Eye (tissue), 1 donor: Measurements from ENCODE around the gene ACTG1.

Experiments
- DNase-seq: peaks from one replicate; pipeline ENCODE4 v3.0.0-alpha.2; 2015

The ACTG1 gene

DNA sequence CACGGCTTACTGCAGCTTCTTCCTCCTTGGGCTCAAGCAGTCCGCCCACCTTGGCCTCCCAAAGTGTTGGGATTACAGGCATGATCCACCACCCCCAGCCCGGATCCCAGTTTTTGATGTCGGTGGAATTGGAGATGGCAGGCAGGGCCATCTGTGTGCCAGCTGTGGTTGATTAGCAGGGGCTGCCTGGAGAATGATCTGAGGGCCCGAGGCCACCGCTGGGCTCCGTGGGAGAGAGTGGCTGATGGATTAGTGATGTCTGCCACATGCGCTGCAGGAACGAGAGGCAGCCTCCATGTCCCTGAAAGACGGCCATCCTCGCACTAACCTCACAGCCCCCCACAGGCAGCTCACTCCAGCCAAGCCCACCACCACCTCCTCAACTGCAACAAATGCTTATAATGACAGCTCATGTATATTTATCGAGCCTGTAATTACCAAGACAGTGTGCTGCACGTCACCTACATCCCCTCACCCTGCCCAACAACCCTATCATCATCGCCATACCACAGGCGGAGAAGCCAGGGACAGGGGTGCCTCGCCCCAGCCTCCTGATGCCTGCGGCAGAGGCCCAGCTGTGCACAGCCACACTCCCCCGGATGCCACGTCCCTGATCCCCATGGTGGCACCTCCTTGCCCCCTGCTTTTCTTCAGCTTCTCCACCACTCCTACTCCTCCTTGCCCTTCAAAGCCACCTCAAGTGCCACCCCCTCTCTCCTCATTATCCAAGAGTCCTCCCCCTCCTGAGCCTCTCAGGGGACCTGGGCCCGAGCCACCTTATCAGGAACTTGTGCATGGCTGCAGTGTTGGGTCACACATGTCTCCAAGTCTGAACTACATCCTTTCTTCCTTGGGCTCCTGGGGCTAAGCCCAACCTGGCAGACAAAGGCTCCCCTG is 33.2 kb downstream of the ACTG1 start:
- DNase-seq: peak; percentile 73

DNA sequence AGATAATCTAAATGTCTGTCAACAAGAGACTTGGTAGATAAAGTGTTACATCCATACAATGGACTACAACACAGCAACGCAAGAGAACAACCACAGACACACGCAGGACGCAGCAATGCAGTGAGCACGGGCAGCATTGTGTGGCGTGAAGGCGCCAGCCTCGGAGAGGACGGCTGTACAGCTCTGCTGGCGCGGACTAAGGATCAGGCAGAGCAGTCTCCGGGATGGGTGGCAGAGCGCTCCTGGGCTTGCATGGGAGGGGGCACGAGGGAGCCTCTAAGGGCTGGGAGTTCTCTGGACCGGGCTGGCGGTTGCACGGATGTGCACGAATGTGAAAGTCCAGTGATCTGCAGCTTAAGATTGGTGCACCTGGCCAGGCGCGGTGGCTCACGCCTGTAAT is 34.5 kb downstream of the ACTG1 start:
- DNase-seq: no peak

DNA sequence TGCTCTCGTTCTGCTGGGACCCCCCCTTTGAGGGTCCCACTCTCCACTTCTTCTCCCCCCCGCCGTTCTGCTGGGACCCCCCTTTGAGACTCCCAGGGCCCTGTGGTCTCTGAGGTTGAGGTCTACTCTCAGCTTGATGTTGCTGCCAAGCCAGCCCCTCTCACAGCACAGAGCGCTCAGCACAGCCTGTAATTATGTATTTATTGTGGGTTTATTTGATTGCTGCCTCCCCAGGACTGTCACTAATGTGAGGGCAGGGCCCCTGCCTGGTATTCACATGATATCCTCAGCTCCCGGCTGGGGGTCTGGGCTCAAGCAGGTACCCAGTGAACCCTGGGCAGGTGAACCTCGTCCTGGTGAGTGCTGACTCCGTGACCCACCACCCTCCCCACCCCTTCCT is 35.4 kb downstream of the ACTG1 start:
- DNase-seq: no peak

DNA sequence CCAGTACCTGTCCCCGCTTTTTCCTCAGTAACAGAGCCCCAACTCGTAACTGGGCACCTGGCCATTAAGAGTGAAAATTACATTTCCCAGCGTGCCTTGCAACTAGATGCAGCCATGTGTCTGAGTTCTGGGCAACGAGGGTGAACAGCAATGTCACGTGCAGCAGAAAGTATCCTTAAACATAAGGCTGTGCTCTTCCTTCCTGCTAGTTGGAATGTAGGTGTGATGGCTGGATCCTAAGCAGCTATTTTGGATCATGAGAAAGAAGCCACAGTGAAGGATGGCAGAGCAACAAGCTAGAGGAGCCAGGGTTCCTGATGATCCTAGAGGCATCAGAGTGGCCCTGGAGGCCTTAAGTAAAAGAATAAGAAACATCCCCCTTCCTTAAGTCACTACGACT is 36.0 kb downstream of the ACTG1 start:
- no peak for DNase-seq

DNA sequence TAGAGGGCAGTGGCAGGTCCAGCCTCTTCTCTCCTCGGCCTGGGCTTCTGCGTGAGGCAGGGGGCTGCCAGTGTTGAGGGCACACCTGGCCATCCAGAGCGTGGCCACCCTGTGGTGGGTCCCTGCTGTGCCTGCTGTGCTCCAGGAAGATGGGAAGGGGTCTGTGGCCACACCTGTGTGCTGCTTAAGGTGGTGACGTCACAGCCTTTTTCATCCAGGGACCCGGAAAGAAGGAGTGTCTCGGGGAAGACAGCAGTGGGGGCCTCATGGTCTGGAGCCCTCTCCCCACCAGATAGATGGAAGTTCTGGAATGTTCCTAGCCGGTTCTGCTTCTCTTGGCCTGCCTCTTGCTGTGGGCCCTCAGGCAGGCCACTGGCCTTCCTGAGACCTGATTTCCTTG is 36.5 kb downstream of the ACTG1 start:
- no peak for DNase-seq

DNA sequence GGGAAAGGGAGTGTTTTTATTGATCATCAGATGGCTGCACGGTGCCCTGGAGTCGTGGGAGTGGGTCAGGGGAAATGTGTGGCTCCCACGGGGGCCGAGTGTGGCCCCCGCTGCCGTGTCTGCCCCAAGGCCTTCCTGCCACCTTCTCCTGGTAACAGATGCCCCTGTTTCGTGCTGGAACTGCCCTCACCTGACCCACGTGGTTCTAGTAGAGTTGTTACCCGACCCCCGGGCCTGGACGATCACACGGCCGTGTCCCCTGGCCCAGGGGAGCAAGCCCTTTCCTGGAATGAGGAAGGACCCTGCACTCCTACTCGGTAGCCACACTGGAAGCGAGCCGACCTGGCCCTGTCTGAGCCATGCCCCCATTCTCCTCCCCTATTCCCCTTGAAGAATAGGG is 37.6 kb downstream of the ACTG1 start:
- DNase-seq: no peak

DNA sequence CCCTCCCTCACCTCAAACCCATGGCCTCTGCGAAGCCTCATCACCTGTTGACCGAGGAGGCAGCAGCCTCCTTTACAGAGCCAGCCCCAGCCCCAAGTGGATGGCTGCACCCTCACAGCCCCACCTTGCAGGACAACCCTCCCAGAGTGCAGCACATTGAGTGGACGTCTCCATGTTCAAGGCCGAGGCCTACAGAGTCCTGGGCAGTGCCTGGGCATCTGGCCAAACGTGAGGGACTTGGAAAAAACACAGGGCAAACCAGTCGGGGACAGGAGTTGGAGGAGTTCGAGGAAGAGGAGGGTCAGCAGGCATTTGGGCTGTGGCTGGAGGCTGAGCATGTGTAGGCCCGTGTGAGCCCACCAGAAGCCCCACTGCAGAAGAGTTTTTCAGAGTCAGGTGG is 39.6 kb downstream of the ACTG1 start:
- DNase-seq: no peak

DNA sequence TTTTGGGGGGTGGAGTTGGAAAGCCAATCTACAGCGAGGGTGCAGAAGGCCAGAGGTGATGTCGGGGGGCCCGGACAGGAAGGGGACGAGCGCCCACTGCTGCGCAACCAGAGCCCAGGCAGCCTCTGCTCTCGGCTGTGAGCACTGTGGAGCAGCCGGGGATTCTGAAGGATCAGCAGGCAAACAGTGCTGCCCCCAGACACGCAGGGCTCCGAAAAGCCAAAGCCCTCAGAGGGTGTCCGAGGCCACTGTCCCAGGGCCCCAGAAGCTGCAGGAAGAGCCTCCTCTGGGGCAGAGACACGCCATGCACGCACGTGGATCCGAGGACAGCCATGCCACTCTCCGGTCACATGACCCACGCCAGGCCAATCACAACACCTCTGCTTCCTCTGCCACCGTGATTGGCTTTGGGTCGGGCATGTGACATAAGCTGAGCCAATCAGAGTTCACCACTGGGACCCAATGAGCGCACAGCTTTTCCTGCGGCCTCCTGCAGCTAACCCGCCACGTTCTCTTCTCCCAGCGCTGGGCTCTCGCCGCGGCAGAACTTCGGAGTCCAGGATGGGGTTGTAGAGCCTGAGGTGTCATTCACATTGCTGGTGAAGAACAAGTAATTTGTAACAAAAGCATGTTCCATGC is 40.7 kb downstream of the ACTG1 start:
- peak; percentile 92 for DNase-seq

DNA sequence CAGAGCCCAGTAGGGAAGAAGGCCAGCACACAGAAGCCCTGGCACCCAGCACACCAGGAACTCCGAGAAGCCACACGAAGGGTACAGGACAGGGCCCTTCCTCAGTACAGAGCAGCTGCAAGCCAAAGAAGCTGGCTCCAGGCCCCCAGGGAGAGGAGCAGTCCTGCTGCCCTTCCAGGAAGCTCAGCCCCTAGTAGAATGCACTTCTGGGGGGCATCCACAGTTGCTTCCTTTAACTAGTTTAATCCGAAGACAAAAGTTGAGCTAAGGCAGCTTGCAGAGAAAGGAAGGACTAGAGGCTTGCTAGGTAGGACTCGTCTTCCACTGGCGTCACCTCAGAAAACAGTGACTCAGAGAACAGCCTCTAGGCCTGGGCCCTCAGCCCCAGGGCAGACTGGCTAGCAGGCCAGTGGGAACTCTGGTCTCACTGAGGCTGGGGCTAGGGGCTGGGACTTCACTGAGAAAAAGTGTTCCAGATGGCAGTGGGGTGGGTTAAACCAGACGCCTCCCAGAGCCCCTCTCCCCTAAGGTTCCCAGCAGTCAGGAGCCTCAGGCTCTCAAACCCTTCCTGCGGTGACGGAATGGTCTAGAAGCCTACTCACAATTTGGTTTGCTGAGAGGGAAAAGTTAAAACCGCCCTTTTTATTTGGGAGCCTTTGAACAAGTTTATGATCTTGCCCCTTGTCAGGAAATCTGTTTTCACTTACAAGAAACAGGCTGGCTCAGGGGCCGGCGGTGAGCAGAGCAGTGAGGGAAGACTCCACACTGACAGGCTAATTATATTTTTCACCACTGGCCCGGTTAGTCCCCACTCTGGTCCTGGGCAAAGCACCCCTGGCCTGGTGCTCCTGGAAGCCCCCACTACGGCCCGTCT is 41.4 kb downstream of the ACTG1 start:
- no peak for DNase-seq

DNA sequence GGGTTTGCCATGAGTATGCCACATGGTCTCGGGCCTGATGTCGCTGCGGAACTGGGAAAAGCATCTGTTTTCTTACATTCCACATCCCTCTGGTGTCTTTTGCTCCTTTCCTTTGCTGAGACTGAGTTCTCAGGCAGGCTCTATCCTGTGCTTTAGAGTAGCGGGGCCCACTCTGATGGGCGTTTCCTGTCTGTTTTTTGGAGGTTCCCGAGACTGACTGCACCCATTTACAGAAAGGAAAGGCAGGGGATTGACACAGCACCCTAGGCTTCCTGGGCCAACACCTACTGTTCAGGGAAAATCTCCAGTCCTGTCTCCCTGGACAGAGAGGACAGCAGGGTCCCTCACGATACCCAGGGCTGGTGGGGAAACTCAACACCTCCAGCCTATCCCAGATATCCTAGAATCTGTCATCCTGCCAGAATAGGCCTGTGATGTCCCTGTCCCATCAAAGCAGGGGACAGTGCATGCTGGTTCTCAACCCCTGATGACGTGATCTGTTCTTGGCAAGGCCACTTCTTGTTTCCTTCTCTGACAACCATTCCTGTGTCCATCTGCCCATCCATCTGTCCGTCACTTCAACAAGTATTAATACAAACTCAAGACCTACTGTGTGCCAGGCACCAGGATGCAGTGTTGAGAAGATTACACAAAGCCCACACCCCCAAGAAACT is 42.2 kb downstream of the ACTG1 start:
- DNase-seq: no peak

DNA sequence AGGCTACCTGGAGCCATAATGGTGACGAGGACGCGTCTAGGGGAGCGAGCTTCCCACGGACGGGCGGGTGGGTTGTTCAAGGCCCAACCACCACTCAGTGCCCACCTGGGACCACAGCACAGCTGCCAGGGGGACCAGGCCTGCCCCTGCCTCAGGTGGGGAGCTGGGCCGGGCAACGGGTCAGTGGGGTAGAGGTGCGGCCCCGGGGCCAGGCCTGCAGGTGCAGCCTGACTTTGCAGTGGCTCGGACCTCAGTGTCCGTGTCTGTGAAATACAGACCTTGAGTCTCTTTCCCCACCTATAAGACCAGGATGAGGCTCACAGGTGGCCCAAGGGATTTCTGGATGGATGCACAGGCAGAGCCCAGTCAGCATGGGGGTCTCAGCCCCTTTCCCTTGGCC is 43.3 kb downstream of the ACTG1 start:
- no peak for DNase-seq

DNA sequence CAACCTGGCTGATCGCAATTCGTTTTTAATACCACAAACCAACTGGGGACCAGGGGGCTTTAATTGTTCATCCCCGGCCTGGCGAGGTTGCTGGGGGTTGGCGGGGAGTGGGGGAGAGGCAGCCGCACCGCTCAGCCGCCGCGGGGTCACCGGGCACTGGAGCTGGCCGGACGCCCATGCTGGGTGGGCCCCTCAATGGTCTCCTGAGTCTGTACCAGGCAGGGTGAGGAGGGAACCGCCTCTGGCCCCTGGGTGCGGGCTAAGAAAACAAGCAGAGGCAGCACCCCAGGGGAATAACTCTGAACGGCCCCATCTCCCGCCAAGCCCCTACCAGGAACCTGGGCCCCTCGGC is 43.9 kb downstream of the ACTG1 start:
- no peak for DNase-seq

DNA sequence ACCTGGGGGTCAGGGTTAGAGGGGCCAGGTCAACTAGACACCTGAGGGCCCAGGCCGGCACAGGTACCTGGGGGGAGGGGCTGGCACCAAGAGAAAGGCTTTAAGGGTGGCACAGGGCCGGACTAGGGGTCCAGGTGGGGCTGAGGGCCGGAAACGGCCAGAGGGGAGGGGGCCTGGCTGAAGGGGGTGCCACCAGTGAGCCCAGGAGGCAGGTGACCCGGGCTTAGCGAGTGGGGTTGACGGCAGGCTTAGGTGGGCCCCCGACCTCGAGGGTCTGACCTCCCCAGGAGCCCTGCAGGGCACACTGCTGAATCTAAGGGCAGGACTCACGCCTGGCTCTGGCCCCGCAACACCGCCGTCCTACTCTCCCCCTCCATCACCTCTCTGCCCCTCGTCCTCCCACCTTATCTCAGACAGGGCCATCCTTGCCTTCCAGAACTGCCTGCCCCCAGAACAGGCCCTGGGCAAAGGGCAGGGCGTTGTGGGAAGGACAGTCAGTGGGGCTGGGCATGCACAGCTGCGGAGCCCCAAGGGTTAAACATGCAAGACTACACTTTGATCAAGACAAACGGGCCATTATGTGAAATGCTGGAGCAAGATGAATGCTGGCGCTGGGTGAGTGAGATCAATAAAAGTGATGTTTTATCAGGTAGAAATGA is 44.4 kb downstream of the ACTG1 start:
- no peak for DNase-seq

DNA sequence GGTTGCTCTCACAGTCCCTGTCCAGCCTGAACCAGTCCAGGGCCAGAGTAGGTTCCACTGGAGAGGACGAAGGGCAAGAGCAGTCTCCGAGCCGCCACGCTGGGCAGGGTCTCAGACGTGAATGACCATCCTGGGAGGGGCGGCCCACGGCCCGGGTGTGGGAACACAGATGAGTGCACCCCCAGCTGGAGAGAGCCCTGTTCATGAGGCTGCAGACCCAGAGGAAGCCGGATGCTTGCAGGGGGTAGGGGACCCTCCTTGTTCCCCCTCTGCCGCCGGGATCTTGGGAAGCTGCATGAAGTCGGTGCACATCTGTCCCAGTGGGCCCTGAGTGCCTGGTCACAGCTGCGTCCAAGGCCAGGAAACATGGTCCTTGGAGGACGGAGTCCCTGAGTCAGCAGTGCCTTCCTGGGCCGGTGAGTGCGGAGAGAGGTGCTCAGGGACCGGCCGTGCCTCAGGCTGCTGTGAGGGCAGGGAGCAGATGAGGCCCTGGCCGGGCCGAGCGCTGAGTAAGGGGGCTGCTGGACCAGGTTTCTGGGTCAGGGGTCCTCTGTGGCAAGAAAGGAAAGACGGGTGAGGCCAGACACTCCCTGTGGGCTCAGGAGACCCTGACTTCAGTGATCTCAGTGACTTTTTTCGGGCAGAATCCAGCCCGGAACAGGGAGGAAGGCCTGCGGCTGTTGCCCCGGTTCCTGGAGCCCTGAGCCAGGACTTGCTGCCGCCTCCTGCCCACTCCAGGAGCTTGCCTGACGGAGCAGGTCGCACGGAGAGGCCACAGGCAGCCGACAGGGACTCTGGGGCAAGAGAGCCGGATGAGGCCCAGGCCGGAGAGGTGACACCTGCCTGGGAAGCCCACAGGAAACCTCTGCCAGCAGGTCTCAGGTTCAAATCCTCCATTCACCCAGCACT is 45.8 kb downstream of the ACTG1 start:
- no peak for DNase-seq

DNA sequence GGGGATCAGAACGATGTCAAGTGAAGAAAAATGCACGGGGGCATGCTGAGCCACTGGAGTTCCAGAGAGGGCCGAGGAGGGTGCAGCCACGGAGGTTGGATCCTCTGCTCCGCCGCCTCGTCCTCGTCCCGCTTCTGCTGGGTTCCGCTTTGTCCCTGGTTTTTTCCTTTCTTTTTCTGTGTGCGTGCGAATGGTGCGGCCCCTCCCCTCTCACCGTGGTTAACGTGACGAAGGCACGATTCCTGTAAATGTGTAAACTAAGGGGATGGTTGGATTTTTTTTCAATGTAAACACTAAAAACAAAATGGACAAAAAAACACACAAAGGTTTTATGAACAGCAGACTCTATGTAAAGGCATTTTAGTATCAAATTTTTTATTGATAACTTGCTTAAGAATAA is 46.7 kb downstream of the ACTG1 start:
- no peak for DNase-seq

DNA sequence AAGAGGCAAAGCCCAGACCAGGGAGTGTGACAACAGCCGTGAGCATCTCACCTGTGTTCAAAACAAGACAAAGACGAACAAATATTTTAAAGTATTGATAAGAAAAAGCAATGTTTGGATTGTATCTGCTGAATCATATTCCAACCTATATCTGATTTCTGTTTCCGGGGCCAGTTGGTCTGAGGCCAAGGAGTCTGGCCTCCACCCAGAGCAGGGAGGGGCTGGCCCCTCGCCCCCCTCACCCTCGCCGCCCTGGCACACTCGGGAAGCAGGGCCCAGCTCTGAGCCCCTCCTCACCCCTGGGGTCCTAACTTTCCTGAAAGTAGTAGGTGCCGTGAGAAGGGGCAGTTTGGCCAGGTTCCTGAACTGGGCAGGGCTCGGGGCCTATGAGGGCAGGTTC is 48.0 kb downstream of the ACTG1 start:
- no peak for DNase-seq

DNA sequence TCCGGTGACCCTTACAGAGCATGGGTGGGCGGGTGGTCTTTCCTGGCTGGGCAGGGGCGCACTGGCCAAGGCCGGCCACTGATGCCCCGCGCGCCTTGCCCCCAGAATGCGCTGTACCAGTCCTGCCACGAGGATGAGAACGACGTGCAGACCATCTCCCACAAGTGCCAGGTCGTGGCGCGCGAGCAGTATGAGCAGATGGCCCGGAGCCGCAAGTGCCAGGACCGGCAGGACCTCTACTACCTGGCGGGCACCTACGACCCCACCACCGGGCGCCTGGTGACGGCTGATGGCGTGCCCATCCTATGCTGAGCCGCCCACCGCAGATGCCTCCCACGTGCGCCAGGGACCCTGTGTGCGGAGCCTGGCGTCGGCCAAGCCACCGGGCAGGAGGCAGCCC is 49.1 kb downstream of the ACTG1 start:
- no peak for DNase-seq

DNA sequence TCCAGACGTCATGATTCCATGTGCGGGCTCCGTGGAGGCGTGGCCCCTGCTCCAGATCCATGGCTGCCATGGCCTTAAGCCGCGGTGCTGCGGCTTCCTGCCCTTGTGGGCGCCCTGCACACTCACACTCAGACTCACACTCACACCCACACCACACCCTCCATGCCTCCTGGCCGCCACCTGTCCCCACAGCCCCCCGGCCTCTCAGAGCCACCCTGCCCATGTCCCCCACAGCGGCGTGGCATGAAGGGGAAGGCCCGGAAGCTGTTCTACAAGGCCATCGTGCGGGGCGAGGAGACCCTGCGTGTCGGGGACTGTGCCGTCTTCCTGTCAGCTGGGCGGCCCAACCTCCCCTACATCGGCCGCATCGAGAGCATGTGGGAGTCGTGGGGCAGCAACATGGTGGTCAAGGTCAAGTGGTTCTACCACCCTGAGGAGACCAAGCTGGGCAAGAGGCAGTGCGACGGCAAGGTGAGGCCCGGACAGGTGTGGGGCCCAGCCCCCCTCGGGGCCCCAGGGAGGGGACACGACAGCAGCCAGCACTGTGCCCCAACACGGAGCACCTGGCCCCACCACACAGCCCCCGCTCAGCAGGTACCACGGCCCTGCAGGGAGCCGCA is 50.0 kb downstream of the ACTG1 start:
- no peak for DNase-seq

DNA sequence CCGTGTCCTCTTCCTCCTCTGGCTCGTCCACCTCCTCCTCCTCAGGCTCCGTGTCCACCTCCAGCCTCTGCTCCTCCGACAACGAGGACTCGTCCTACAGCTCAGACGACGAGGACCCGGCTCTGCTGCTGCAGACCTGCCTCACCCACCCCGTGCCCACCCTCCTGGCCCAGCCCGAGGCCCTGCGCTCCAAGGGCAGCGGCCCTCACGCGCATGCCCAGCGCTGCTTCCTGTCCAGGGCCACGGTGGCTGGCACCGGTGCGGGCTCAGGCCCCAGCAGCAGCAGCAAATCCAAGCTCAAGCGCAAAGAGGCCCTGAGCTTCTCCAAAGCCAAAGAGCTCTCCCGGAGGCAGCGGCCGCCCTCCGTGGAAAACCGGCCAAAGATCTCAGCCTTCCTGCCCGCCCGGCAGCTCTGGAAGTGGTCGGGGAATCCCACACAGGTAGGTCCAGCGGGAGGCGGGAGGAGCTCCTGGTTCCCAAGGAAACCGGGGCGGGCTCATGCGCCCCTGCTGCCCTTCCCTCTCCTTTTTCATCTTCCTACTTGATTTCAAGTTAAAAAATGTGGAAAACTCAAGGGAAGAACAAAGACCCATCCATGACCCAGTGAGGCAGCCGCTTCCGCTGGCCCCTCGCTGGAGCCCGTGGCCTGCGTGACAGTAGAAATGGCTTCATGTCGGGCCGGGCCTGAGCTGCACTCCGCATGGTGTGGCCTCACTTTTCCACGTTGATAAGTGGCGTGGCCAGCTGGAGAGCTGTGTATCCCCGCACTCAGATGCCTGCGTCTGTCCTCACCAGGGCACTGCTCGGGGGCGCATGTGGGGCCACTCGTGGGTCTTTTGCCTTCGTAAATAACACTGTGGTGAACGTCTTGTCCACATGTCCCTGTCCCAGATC is 50.7 kb downstream of the ACTG1 start:
- DNase-seq: no peak
